C4-2B (cell line): Measurements from ENCODE around the gene TSBP1.

Experiments used
- ZFX ChIP-seq: fragments of 450-650 bp; IDR thresholded peaks from 2 replicates; pipeline ENCODE4 v1.6.1; 2017
- TF ChIP-seq, protein P1 (sequence below): fragments of 450-650 bp; conservative IDR thresholded peaks from 2 replicates; pipeline ENCODE4 v1.5.1; 2017; ENCODE audit warnings: mild to moderate bottlenecking

DNA sequence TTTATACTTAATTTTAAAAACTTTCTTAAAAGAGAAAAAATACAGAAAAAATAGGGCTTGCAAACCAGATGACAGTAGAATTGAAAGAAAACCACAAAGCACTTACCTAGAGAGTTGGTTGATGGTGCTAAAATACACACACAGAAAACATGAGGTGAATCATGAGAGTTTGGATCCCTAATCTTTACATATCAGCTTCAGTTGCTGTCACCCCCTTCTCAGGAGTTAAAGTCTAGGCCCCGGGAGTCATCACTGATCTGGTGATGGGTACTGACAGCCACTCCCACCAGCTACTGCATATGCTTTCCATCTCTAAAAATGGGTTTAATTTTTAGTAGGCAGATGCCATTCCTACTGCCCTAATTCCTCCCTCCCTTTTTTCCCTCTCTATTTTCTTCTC, 16.7 kb downstream of the TSBP1 start:
- TF ChIP-seq, protein P1, sequence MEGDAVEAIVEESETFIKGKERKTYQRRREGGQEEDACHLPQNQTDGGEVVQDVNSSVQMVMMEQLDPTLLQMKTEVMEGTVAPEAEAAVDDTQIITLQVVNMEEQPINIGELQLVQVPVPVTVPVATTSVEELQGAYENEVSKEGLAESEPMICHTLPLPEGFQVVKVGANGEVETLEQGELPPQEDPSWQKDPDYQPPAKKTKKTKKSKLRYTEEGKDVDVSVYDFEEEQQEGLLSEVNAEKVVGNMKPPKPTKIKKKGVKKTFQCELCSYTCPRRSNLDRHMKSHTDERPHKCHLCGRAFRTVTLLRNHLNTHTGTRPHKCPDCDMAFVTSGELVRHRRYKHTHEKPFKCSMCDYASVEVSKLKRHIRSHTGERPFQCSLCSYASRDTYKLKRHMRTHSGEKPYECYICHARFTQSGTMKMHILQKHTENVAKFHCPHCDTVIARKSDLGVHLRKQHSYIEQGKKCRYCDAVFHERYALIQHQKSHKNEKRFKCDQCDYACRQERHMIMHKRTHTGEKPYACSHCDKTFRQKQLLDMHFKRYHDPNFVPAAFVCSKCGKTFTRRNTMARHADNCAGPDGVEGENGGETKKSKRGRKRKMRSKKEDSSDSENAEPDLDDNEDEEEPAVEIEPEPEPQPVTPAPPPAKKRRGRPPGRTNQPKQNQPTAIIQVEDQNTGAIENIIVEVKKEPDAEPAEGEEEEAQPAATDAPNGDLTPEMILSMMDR, result no peak
- no peak for TF ChIP-seq ZFX
